ENCODE measurements around the gene MAP4K4. TPM values are rescaled to one million over a fixed set of nuclear protein-coding genes. Genes with fewer than 3 reads are reported as not detected.

Gene MAP4K4
- total RNA-seq, 1 experiment from 2014 or later: 136 TPM

- Mint-ChIP-seq H3K9me3 (ENCODE audit: low read depth, unreplicated experiment) (no peaks in the 10 kb centered on the region), H3K4me3 (ENCODE audit: low read depth, unreplicated experiment) (no peak overlapping the region), H3K27me3 (ENCODE audit: unreplicated experiment) (no peaks in the 10 kb centered on the region), H3K36me3 (ENCODE audit: insufficient read depth, unreplicated experiment) (peaks cover 22% of the 10 kb centered on the region), H3K4me1 (ENCODE audit: low read depth, unreplicated experiment) (no peaks in the 10 kb centered on the region), H3K27ac (ENCODE audit: unreplicated experiment) (no peak overlapping the region)
- intact Hi-C loops (cut with micrococcal nuclease; ENCODE audit: unreplicated experiment): no loop called here
- BruUV-seq (replicated peaks): no TSS peak
- DNase-seq: no peak
- TF ChIP-seq CTCF (IDR thresholded peaks at IDR 0.05; ENCODE audit: unreplicated experiment): no peak
- CTCF ChIA-PET: no interaction called here
Observed at GRCh38 chr2:101892377-101892776, 194.9 kb downstream of the MAP4K4 start.

- no peaks in the 10 kb centered on the region for H3K27me3 Mint-ChIP-seq (ENCODE audit: unreplicated experiment)
- no peaks in the 10 kb centered on the region for H3K9me3 Mint-ChIP-seq (ENCODE audit: low read depth, unreplicated experiment)
- no peak overlapping the region for H3K27ac Mint-ChIP-seq (ENCODE audit: unreplicated experiment)
- H3K4me3 Mint-ChIP-seq (ENCODE audit: low read depth, unreplicated experiment): no peak overlapping the region
- CTCF ChIA-PET: no interaction called here
- no peak for DNase-seq
- H3K36me3 Mint-ChIP-seq (ENCODE audit: insufficient read depth, unreplicated experiment): peaks cover 30% of the 10 kb centered on the region
- BruUV-seq (replicated peaks): no TSS peak
- intact Hi-C loops (cut with micrococcal nuclease; ENCODE audit: unreplicated experiment): no loop called here
- no peak for TF ChIP-seq CTCF (IDR thresholded peaks at IDR 0.05; ENCODE audit: unreplicated experiment)
- H3K4me1 Mint-ChIP-seq (ENCODE audit: low read depth, unreplicated experiment): no peaks in the 10 kb centered on the region
Observed at GRCh38 chr2:101893681-101894381, 196.3 kb downstream of the MAP4K4 start.

- Mint-ChIP-seq H3K9me3 (ENCODE audit: low read depth, unreplicated experiment) (no peaks in the 10 kb centered on the region), H3K27me3 (ENCODE audit: unreplicated experiment) (no peaks in the 10 kb centered on the region), H3K4me3 (ENCODE audit: low read depth, unreplicated experiment) (no peak overlapping the region), H3K36me3 (ENCODE audit: insufficient read depth, unreplicated experiment) (peaks cover 36% of the 10 kb centered on the region), H3K4me1 (ENCODE audit: low read depth, unreplicated experiment) (no peaks in the 10 kb centered on the region), H3K27ac (ENCODE audit: unreplicated experiment) (no peak overlapping the region)
- CTCF ChIA-PET: interaction anchor here (0.7 kb wide), 1 partner anchor 819 kb away, joined by 5 read pairs; no protein-coding TSS in a partner anchor
- BruUV-seq (replicated peaks): no TSS peak
- no peak for TF ChIP-seq CTCF (IDR thresholded peaks at IDR 0.05; ENCODE audit: unreplicated experiment)
- no peak for DNase-seq
- intact Hi-C loops (cut with micrococcal nuclease; ENCODE audit: unreplicated experiment): no loop called here
Observed at GRCh38 chr2:101895039-101895438, 197.5 kb downstream of the MAP4K4 start.

- Mint-ChIP-seq H3K27me3 (ENCODE audit: unreplicated experiment) (no peaks in the 10 kb centered on the region), H3K4me3 (ENCODE audit: low read depth, unreplicated experiment) (no peak overlapping the region), H3K27ac (ENCODE audit: unreplicated experiment) (no peak overlapping the region), H3K9me3 (ENCODE audit: low read depth, unreplicated experiment) (no peaks in the 10 kb centered on the region), H3K4me1 (ENCODE audit: low read depth, unreplicated experiment) (no peaks in the 10 kb centered on the region), H3K36me3 (ENCODE audit: insufficient read depth, unreplicated experiment) (peaks cover 40% of the 10 kb centered on the region)
- BruUV-seq (replicated peaks): no TSS peak
- no peak for DNase-seq
- intact Hi-C loops (cut with micrococcal nuclease; ENCODE audit: unreplicated experiment): no loop called here
- no peak for TF ChIP-seq CTCF (IDR thresholded peaks at IDR 0.05; ENCODE audit: unreplicated experiment)
- CTCF ChIA-PET: interaction anchor here (0.6 kb wide), 1 partner anchor 31 kb away, joined by 3 read pairs; no protein-coding TSS in a partner anchor
Observed at GRCh38 chr2:101895819-101896322, 198.4 kb downstream of the MAP4K4 start.

All from Calu3 (cell line).